ENCODE measurements around the gene ZDHHC12. TPM values are rescaled to one million over a fixed set of nuclear protein-coding genes. Genes with fewer than 3 reads are reported as not detected.

The ZDHHC12 gene
- total and polyA plus RNA-seq, 10 of the 15 experiments (the other 5 are each of a cell fraction or from before 2014, with no cell fraction given) = 0.95 to 146 (median 49.9) TPM

- TF ChIP-seq PML (IDR thresholded peaks at IDR 0.05; ENCODE audit: low read length) (peak; percentile 58; the same call in 1 of the 2 replicates), GATAD2B (conservative IDR thresholded peaks at IDR 0.05; ENCODE audit: low read depth) (peak; percentile 95), MYB (IDR thresholded peaks at IDR 0.05; ENCODE audit: borderline replicate concordance, low read depth, low read length) (no peak), MXI1 (IDR thresholded peaks at IDR 0.05; ENCODE audit: low read depth, low read length) (no peak; the same call in 1 of the 2 replicates), POLR2A (IDR thresholded peaks at IDR 0.05; ENCODE audit: low read depth, low read length) (peak; percentile 84), CBFB (IDR thresholded peaks at IDR 0.05; ENCODE audit: low read depth) (0 out of 2 replicates have a peak, but pooled peaks have one; percentile 44), ZBTB4 (CRISPR knock-in tag; IDR thresholded peaks at IDR 0.05) (no peak), EGR1 (IDR thresholded peaks at IDR 0.05; ENCODE audit: borderline replicate concordance in 1 of 2, low read depth in 2 of 2, low read length in 2 of 2) (peak; percentile 65 to 81), KDM1A (IDR thresholded peaks at IDR 0.05; ENCODE audit: borderline replicate concordance) (no peak), SMAD1 (IDR thresholded peaks at IDR 0.05; ENCODE audit: low read depth, partially characterized antibody) (no peak), ELK1 (IDR thresholded peaks at IDR 0.05; ENCODE audit: low read depth, low read length) (peak; percentile 75), POLR2AphosphoS2 (IDR thresholded peaks at IDR 0.05; ENCODE audit: low read depth, low read length) (peak; percentile 63; the same call in 1 of the 2 replicates), NFYA (IDR thresholded peaks at IDR 0.05; ENCODE audit: borderline replicate concordance, low read depth, low read length) (no peak), ZNF687 (IDR thresholded peaks at IDR 0.05) (peak; percentile 70), CEBPB (IDR thresholded peaks at IDR 0.05; ENCODE audit: borderline replicate concordance in 1 of 2, low read depth in 2 of 2, low read length in 2 of 2) (no peak; a peak in 1 of 4 replicates)
- TF ChIP-seq, protein P1, sequence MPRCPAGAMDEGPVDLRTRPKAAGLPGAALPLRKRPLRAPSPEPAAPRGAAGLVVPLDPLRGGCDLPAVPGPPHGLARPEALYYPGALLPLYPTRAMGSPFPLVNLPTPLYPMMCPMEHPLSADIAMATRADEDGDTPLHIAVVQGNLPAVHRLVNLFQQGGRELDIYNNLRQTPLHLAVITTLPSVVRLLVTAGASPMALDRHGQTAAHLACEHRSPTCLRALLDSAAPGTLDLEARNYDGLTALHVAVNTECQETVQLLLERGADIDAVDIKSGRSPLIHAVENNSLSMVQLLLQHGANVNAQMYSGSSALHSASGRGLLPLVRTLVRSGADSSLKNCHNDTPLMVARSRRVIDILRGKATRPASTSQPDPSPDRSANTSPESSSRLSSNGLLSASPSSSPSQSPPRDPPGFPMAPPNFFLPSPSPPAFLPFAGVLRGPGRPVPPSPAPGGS (IDR thresholded peaks at IDR 0.05; ENCODE audit: borderline replicate concordance, insufficient read depth, low read depth, low read length, poor library complexity, severe bottlenecking) = peak; percentile 58
- TF ChIP-seq, protein P2, sequence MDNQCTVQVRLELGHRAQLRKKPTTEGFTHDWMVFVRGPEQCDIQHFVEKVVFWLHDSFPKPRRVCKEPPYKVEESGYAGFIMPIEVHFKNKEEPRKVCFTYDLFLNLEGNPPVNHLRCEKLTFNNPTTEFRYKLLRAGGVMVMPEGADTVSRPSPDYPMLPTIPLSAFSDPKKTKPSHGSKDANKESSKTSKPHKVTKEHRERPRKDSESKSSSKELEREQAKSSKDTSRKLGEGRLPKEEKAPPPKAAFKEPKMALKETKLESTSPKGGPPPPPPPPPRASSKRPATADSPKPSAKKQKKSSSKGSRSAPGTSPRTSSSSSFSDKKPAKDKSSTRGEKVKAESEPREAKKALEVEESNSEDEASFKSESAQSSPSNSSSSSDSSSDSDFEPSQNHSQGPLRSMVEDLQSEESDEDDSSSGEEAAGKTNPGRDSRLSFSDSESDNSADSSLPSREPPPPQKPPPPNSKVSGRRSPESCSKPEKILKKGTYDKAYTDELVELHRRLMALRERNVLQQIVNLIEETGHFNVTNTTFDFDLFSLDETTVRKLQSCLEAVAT (IDR thresholded peaks at IDR 0.05) = no peak
Measured at GRCh38 chr9:128771745-128772519, 48.0 kb upstream of the ZDHHC12 start, which contains the start of gene ZER1 (continued).
